Esophagus squamous epithelium (tissue), 5 donors: ENCODE measurements around the gene CCDC187. TPM values are rescaled to one million over a fixed set of nuclear protein-coding genes. Genes with fewer than 3 reads are reported as not detected.

Experiments used
- DNase-seq: peaks from one replicate; lab custom pipeline; 2025; lab: John Stamatoyannopoulos, UW
- H3K27ac ChIP-seq, 4 donors: fragments of 200-600 bp; sonication (generic); one replicate each; pipeline ENCODE4 v1.5.1; 2016 to 2019; ENCODE audit warnings: mild to moderate bottlenecking in 1 of 4
- H3K27me3 ChIP-seq, 4 donors: fragments of 200-600 bp; sonication (generic); 1 replicate in 3 of 4; 2 replicates in 1 of 4; pipeline versions ENCODE4 v1.5.1 to v1.6.0; 2017 to 2021; ENCODE audit warnings: antibody characterized with exemption in 1 of 4
- H3K36me3 ChIP-seq, 3 donors: fragments of 200-600 bp; sonication (generic); one replicate each; pipeline ENCODE4 v1.5.1; 2016 to 2019
- H3K4me1 ChIP-seq, 3 donors: fragments of 200-600 bp; sonication (generic); one replicate each; pipeline ENCODE4 v1.5.1; 2017 to 2019
- H3K4me3 ChIP-seq, 4 donors: fragments of 200-600 bp; sonication (generic); 1 replicate in 3 of 4; 2 replicates in 1 of 4; pipeline ENCODE4 v1.5.1; 2016 to 2019; ENCODE audit warnings: mild to moderate bottlenecking in 2 of 4, moderate library complexity in 1 of 4
- H3K9me3 ChIP-seq, 3 donors: fragments of 200-600 bp; sonication (generic); one replicate each; pipeline ENCODE4 v1.5.1; 2016 to 2019
- CTCF ChIP-seq, 6 experiments: fragments of 450-650 bp in 4 of 6; fragments of 200-600 bp in 2 of 6; sonication (generic) in 2 of 6; IDR thresholded peaks; one replicate each; pipeline ENCODE4 v1.5.1; 2016 to 2019; ENCODE audit warnings: antibody characterized with exemption in 6 of 6, mild to moderate bottlenecking in 4 of 6, moderate library complexity in 4 of 6
- POLR2A ChIP-seq, 4 donors: fragments of 450-650 bp; IDR thresholded peaks; one replicate each; pipeline ENCODE4 v1.6.1; 2017; ENCODE audit warnings: antibody characterized with exemption in 4 of 4, mild to moderate bottlenecking in 4 of 4, moderate library complexity in 3 of 4
- WGBS, 2 donors: methylation state at CpG; one replicate each; pipeline ENCODE4 v1.1.5; 2018; 5-methylcytosine and 5-hydroxymethylcytosine counted together
- intact Hi-C: fragments of 100-400 bp; cut with DNase I; formaldehyde crosslinking; loops from one replicate; pipeline ENCODE4 v1.15.0; 2022
- total RNA-seq, 4 donors: library from RNA; depleted of rRNA; stranded (reverse); fragments of >200 nt; gene quantifications; one replicate each; pipeline ENCODE4 v1.1.0, GENCODE V29; 2016
- donor health status: DM: yes; HTN: yes; CAD: no.

CCDC187 gene
- total RNA-seq, 4 donors from 2014 or later: not detected

DNA sequence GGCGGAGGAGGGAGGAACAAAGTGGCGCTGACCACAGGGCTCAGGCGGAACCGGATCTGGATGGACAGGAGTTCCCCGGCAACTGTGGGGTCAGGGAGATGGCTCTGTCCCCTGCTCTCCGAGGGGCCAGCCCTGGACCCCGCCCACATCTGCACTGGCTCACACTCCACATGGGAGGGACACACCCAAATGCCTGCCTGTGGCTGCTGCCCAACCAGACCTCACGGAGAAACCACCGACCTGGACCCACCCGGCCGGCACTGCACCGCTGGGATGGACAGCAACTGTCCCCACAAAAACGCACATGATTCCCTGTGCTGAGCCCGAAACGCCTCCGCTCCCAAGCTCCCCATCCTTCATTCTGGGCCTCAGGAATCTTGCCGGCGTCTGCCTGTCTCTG, 4.8 kb downstream of the CCDC187 start:
- H3K27me3 ChIP-seq: peaks cover 0 to 70% (median 0%) of the 10 kb centered on the region in 4 donors

GRCh38 chr9:136297766-136298735, 5.8 kb downstream of the CCDC187 start:
- Histone ChIP-seq H3K9me3 (no peaks in the 10 kb centered on the region), H3K4me3 (no peak overlapping the region), H3K27me3 (peaks cover 0 to 59% (median 0%) of the 10 kb centered on the region in 4 donors), H3K4me1 (peaks cover 0 to 21% (median 8%) of the 10 kb centered on the region in 3 donors), H3K36me3 (no peaks in the 10 kb centered on the region), H3K27ac (no peak overlapping the region)
- WGBS, 2 donors: 75 to 83% methylated on average over 4 to 6 of the region's 26 CpGs
- intact Hi-C loops: no loop called here
- no peak for DNase-seq
- no peak for TF ChIP-seq POLR2A (IDR thresholded peaks at IDR 0.05)
- TF ChIP-seq CTCF (IDR thresholded peaks at IDR 0.05): no peak

More for the DNA sequence above, 4.8 kb downstream of the CCDC187 start:
- intact Hi-C loops: no loop called here
- Histone ChIP-seq H3K9me3 (no peaks in the 10 kb centered on the region), H3K4me1 (peaks cover 0 to 25% (median 8%) of the 10 kb centered on the region in 3 donors), H3K27ac (no peak overlapping the region), H3K36me3 (no peaks in the 10 kb centered on the region), H3K4me3 (no peak overlapping the region)
- 65 to 71% methylated on average over 9 to 12 of the region's 18 CpGs for WGBS, 2 donors
- no peak for TF ChIP-seq POLR2A (IDR thresholded peaks at IDR 0.05)
- TF ChIP-seq CTCF (IDR thresholded peaks at IDR 0.05): no peak
- DNase-seq: no peak

- H3K9me3 ChIP-seq: no peaks in the 10 kb centered on the region
- H3K4me3 ChIP-seq: peak overlapping the region in 1 of 4 donors; percentile 41
- no peak for DNase-seq
- peaks cover 0 to 58% (median 0%) of the 10 kb centered on the region in 4 donors for H3K27me3 ChIP-seq
- TF ChIP-seq CTCF (IDR thresholded peaks at IDR 0.05): no peak
- intact Hi-C loops: no loop called here
- H3K4me1 ChIP-seq: peaks cover 0 to 26% (median 8%) of the 10 kb centered on the region in 3 donors
- no peaks in the 10 kb centered on the region for H3K36me3 ChIP-seq
- H3K27ac ChIP-seq: peak overlapping the region in 1 of 4 donors; percentile 28
- 25 to 70% methylated on average over 8 to 15 of the region's 25 CpGs for WGBS, 2 donors
Measured at GRCh38 chr9:136297016-136297691, 6.7 kb downstream of the CCDC187 start.

GRCh38 chr9:136296434-136297015, 7.4 kb downstream of the CCDC187 start:
- intact Hi-C loops: no loop called here
- H3K9me3 ChIP-seq: no peaks in the 10 kb centered on the region
- peaks cover 0 to 28% (median 8%) of the 10 kb centered on the region in 3 donors for H3K4me1 ChIP-seq
- H3K36me3 ChIP-seq: no peaks in the 10 kb centered on the region
- DNase-seq: no peak
- H3K27me3 ChIP-seq: peaks cover 0 to 64% (median 0%) of the 10 kb centered on the region in 4 donors
- peak overlapping the region in 1 of 4 donors; percentile 41 for H3K4me3 ChIP-seq
- peak overlapping the region in 1 of 4 donors; percentile 28 for H3K27ac ChIP-seq
- 76 to 80% methylated on average over 4 to 5 of the region's 16 CpGs for WGBS, 2 donors
- TF ChIP-seq POLR2A (IDR thresholded peaks at IDR 0.05) (no peak), CTCF (IDR thresholded peaks at IDR 0.05) (no peak)
